SK-N-SH (cell line): ENCODE results near the gene TEP1. TPM values are rescaled to one million over a fixed set of nuclear protein-coding genes. Genes with fewer than 3 reads are reported as not detected.

Experiments
- CTCF ChIA-PET: fragments of 300-600, 350-600 bp; formaldehyde crosslinking; extraction: SDS; loops from one replicate; lab custom pipeline; 2021; lab: Yijun Ruan, JAX
- POLR2A ChIA-PET: fragments of 350-600 bp; sonication (Branson Sonifier 250); formaldehyde crosslinking; extraction: SDS; loops from one replicate; lab custom pipeline; 2020; ENCODE audit warnings: antibody characterized with exemption, inconsistent platforms; lab: Yijun Ruan, JAX
- DNase-seq: peaks from one replicate; pipeline ENCODE4 v3.0.0; 2012
- H2AFZ ChIP-seq: fragments of 200-600 bp; sonication (generic); 2 replicates; pipeline ENCODE4 v1.8.1; 2016; ENCODE audit warnings: antibody characterized with exemption, mild to moderate bottlenecking, low read depth
- H3F3A ChIP-seq: fragments of 200-600 bp; sonication (generic); replicated peaks from 2 replicates; pipeline ENCODE3; 2016; ENCODE audit warnings: antibody characterized with exemption, mild to moderate bottlenecking; ENCODE audit not compliant: insufficient read depth
- H3K27ac ChIP-seq, 2 experiments: fragments of 200-500 bp in 1 of 2; fragments of 200-600 bp in 1 of 2; sonication (Bioruptor generic) in 1 of 2; sonication (generic), shearing (Covaris generic) in 1 of 2; 2 replicates each; pipeline versions ENCODE4 v1.5.1 to v1.6.1; 2014 to 2016; ENCODE audit warnings: low read depth in 2 of 2, inconsistent platforms in 1 of 2, low read length in 1 of 2, mild to moderate bottlenecking in 1 of 2, mixed read lengths in 1 of 2
- H3K27me3 ChIP-seq: fragments of 200-600 bp; sonication (generic), shearing (Covaris generic); 2 replicates; pipeline ENCODE4 v1.6.1; 2016; ENCODE audit warnings: mixed run types; ENCODE audit not compliant: insufficient read depth
- H3K36me3 ChIP-seq, 2 experiments: fragments of 200-500 bp in 1 of 2; fragments of 200-600 bp in 1 of 2; sonication (Bioruptor generic) in 1 of 2; sonication (generic) in 1 of 2; replicated peaks in 1 of 2; 2 replicates each; pipeline versions ENCODE3 to v1.5.1; 2014 to 2016; ENCODE audit warnings: low read length in 1 of 2, mild to moderate bottlenecking in 1 of 2; ENCODE audit not compliant: insufficient read depth in 2 of 2, control insufficient read depth in 1 of 2
- H3K4me1 ChIP-seq, 2 experiments: fragments of 200-500 bp in 1 of 2; fragments of 200-600 bp in 1 of 2; sonication (Bioruptor generic) in 1 of 2; sonication (generic), shearing (Covaris generic) in 1 of 2; 2 replicates each; pipeline versions ENCODE4 v1.5.1 to v1.6.1; 2014 to 2016; ENCODE audit warnings: low read depth in 1 of 2, low read length in 1 of 2, mixed run types in 1 of 2; ENCODE audit not compliant: insufficient read depth in 2 of 2, control insufficient read depth in 1 of 2
- H3K4me2 ChIP-seq: fragments of 200-600 bp; sonication (generic), shearing (Covaris generic); 2 replicates; pipeline ENCODE4 v1.6.1; 2017; ENCODE audit warnings: mixed run types
- H3K4me3 ChIP-seq, 2 experiments: fragments of 200-500 bp in 1 of 2; fragments of 200-600 bp in 1 of 2; sonication (Bioruptor generic) in 1 of 2; sonication (generic), shearing (Covaris generic) in 1 of 2; 2 replicates each; pipeline versions ENCODE4 v1.5.1 to v1.8.1; 2014 to 2016; ENCODE audit warnings: low read depth in 2 of 2, inconsistent platforms in 1 of 2, low read length in 1 of 2, mild to moderate bottlenecking in 1 of 2, mixed read lengths in 1 of 2, moderate library complexity in 1 of 2
- H3K79me2 ChIP-seq: fragments of 200-600 bp; sonication (generic); 2 replicates; pipeline ENCODE4 v1.8.1; 2017; ENCODE audit warnings: mild to moderate bottlenecking; ENCODE audit not compliant: insufficient read depth
- H3K9ac ChIP-seq: fragments of 200-600 bp; sonication (generic); 2 replicates; pipeline ENCODE4 v1.6.1; 2017; ENCODE audit warnings: mixed run types
- H3K9me2 ChIP-seq: fragments of 200-600 bp; sonication (generic); 2 replicates; pipeline ENCODE4 v1.6.1; 2017; ENCODE audit warnings: mixed run types
- H3K9me3 ChIP-seq: fragments of 200-600 bp; sonication (generic); 2 replicates; pipeline ENCODE4 v1.6.1; 2017; ENCODE audit warnings: mixed run types, mild to moderate bottlenecking, moderate library complexity
- H4K20me1 ChIP-seq: fragments of 200-600 bp; sonication (generic); 2 replicates; pipeline ENCODE4 v1.6.1; 2017; ENCODE audit warnings: mild to moderate bottlenecking, mixed run types; ENCODE audit not compliant: insufficient read depth
- EP300 ChIP-seq, 2 experiments: IDR thresholded peaks; 2 replicates each; pipeline versions ENCODE4 v1.4.0 to v1.6.1; 2012; ENCODE audit warnings: borderline replicate concordance in 1 of 2, low read depth in 1 of 2, low read length in 1 of 2
- FOXJ3 ChIP-seq: sonication (generic); formaldehyde crosslinking; IDR thresholded peaks from 2 replicates; pipeline ENCODE4 v1.5.1; 2020; ENCODE audit warnings: mild to moderate bottlenecking, missing genetic modification reagents
- FOXM1 ChIP-seq: IDR thresholded peaks from 2 replicates; pipeline ENCODE4 v1.4.0; 2012; ENCODE audit warnings: low read depth, mild to moderate bottlenecking
- GABPA ChIP-seq: IDR thresholded peaks from 2 replicates; pipeline ENCODE4 v1.4.0; 2012; ENCODE audit warnings: low read depth, mild to moderate bottlenecking
- MAX ChIP-seq: IDR thresholded peaks from 2 replicates; pipeline ENCODE4 v1.4.0; 2012; ENCODE audit warnings: low read depth
- MEF2A ChIP-seq: IDR thresholded peaks from 2 replicates; pipeline ENCODE4 v1.4.0; 2012; ENCODE audit warnings: low read depth, borderline replicate concordance
- MXI1 ChIP-seq: IDR thresholded peaks from 2 replicates; pipeline ENCODE4 v1.6.1; 2012; ENCODE audit warnings: mild to moderate bottlenecking, low read depth, low read length, improper control_type of control experiment
- PBX3 ChIP-seq: IDR thresholded peaks from 2 replicates; pipeline ENCODE4; 2012
- POLR2AphosphoS5 ChIP-seq: IDR thresholded peaks from 2 replicates; pipeline ENCODE4 v1.6.1; 2012; ENCODE audit warnings: low read depth, low read length
- RCOR1 ChIP-seq: fragments of 150-350 bp; IDR thresholded peaks from 2 replicates; pipeline ENCODE4 v1.6.1; 2017; ENCODE audit warnings: antibody characterized with exemption, low read length
- REST ChIP-seq: IDR thresholded peaks from 2 replicates; pipeline ENCODE4 v1.6.1; 2012; ENCODE audit warnings: mild to moderate bottlenecking, low read depth, low read length, moderate library complexity
- SMC3 ChIP-seq: IDR thresholded peaks from 2 replicates; pipeline ENCODE4 v1.6.1; 2012; ENCODE audit warnings: low read depth, low read length, improper control_type of control experiment
- WGBS: methylation state at CpG from one replicate; pipeline ENCODE4 v1.1.6; 2017; ENCODE audit warnings: low lambda C conversion rate; 5-methylcytosine and 5-hydroxymethylcytosine counted together
- polyA plus RNA-seq, 3 experiments: library from polyadenylated mRNA; depleted of rRNA; stranded (reverse); fragments of >200 nt; gene quantifications; 2 replicates each; pipeline ENCODE4 v1.2.3, GENCODE V29; 2012

The TEP1 gene
- polyA plus RNA-seq, 1 of the 3 experiments (the other 2 are of a cell fraction) = 12.1 TPM

GRCh38 chr14:20413744-20414082, 412 bp upstream of the TEP1 start:
- POLR2A ChIA-PET = interaction anchor here (0.9 to 2.4 kb wide), 7 partner anchors 9 to 71 kb away, joined by 3 to 9 read pairs (median 4); partner anchors contain the start of genes APEX1, OSGEP, PARP2 and PIP4P1

GRCh38 chr14:20412411-20412810, 890 bp downstream of the TEP1 start:
- H3K36me3 ChIP-seq = peaks cover 3 to 7% of the 10 kb centered on the region in 2 experiments
- TF ChIP-seq FOXJ3 (CRISPR knock-in tag) (no peak), MEF2A (no peak), FOXM1 (no peak), MAX (no peak), EP300 (IDR thresholded peaks at IDR 0.05; ENCODE audit: borderline replicate concordance in 1 of 2, low read depth in 1 of 2, low read length in 1 of 2) (no peak), RCOR1 (no peak), MXI1 (no peak), POLR2AphosphoS5 (no peak), SMC3 (no peak), GABPA (no peak)
- TF ChIP-seq, all 33 proteins: peak for 0
- no peaks in the 10 kb centered on the region for H4K20me1 ChIP-seq
- peaks cover 0 to 17% of the 10 kb centered on the region in 2 experiments; a peak in 2 of 4 replicates for H3K4me1 ChIP-seq
- H3K9me3 ChIP-seq = no peaks in the 10 kb centered on the region
- H3K4me2 ChIP-seq = peak overlapping the region; percentile 70
- H3K27ac ChIP-seq = peak overlapping the region; percentile 92 to 95; a peak in 3 of 4 replicates
- peak overlapping the region; percentile 60 to 85 for H3K4me3 ChIP-seq
- peaks cover 30% of the 10 kb centered on the region for H3K79me2 ChIP-seq
- H2AFZ ChIP-seq = peak overlapping the region; percentile 99
- H3K27me3 ChIP-seq = no peaks in the 10 kb centered on the region
- H3F3A ChIP-seq = peaks cover 18% of the 10 kb centered on the region
- peak overlapping the region; percentile 89 for H3K9ac ChIP-seq
- WGBS = 13% methylated on average over 7 of the region's 7 CpGs
- CTCF ChIA-PET = interaction anchor here (0.6 kb wide), 1 partner anchor 214 kb away, joined by 3 read pairs; no protein-coding TSS in a partner anchor
- H3K9me2 ChIP-seq = no peaks in the 10 kb centered on the region
- DNase-seq = no peak
- POLR2A ChIA-PET = interaction anchor here (0.7 to 2.4 kb wide), 3 partner anchors 43 to 57 kb away, joined by 3 to 9 read pairs (median 4); partner anchors contain the start of genes APEX1, OSGEP and PIP4P1

More at GRCh38 chr14:20413744-20414082, 412 bp upstream of the TEP1 start:
- Histone ChIP-seq H3K4me3 (peak overlapping the region; percentile 60 to 85), H3K79me2 (peaks cover 28% of the 10 kb centered on the region), H3K4me1 (peaks cover 0 to 17% of the 10 kb centered on the region in 2 experiments; a peak in 2 of 4 replicates), H3K4me2 (peak overlapping the region; percentile 70), H3K9ac (peak overlapping the region; percentile 89), H4K20me1 (no peaks in the 10 kb centered on the region), H3K9me3 (no peaks in the 10 kb centered on the region), H3F3A (peaks cover 18% of the 10 kb centered on the region), H3K27ac (peak overlapping the region; percentile 92 to 95), H3K36me3 (no peaks in the 10 kb centered on the region), H3K9me2 (no peaks in the 10 kb centered on the region), H2AFZ (peak overlapping the region; percentile 99), H3K27me3 (no peaks in the 10 kb centered on the region)
- no peak for DNase-seq
- 29% methylated on average over 9 of the region's 9 CpGs for WGBS
- TF ChIP-seq PBX3 = 0 out of 2 replicates have a peak, but pooled peaks have one; percentile 24
- TF ChIP-seq REST = no peak
- CTCF ChIA-PET = interaction anchor here (0.6 to 3.3 kb wide), 7 partner anchors 11 to 200 kb away, joined by 3 to 19 read pairs (median 4); partner anchors contain the start of genes APEX1, OSGEP and TTC5
